Bone marrow (tissue), 2 donors: ENCODE data around the gene ZCCHC18.
A peak's percentile ranks its signal among the peaks of the same experiment; 100 is the strongest.
"Not testable (repeated sequence)": the region's sequence is repeated elsewhere in the genome, so short reads cannot be mapped to it uniquely, and the experiment has no call there.

Experiments
- DNase-seq, 2 donors: peaks; one replicate each; lab custom pipeline; 2025; lab: John Stamatoyannopoulos, UW

Gene ZCCHC18

DNA sequence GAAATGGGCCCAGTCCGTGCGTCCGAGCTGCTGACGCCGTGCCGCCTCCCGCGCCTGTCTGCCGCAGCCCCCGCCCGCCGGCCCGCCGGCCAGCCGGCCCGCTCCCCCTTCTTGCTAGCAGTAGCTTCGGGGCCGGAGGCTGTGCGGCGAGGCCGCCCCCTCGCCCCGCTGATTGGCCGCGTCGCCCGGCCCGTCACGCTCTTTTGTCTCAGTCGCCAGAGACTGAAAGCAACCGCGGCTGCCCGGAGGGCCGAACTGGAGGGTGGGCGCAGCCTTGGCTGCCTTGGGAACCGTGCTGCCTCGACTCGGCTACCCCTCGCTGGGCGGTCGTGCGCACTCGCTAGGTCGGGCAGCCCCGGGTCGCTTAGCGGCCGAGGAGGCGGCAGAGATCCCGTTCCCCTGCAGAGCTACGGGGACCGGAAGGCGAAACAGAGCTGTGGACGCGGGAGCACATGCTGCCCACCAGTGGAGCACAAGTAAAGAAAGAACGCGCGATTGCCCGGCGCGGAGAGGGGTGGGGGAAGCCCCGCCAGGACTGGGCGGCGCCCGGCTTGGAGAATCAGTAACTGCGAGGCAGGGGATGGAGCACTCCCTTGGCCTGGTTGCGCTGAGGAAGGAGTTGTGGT lies at the start of gene ZCCHC18:
Gene ZCCHC18, plus strand, starts transcription at position 198 of the 626 bp plus-strand sequence. CDS start 1,589 bp downstream, outside the sequence.
- no peak for DNase-seq

DNA sequence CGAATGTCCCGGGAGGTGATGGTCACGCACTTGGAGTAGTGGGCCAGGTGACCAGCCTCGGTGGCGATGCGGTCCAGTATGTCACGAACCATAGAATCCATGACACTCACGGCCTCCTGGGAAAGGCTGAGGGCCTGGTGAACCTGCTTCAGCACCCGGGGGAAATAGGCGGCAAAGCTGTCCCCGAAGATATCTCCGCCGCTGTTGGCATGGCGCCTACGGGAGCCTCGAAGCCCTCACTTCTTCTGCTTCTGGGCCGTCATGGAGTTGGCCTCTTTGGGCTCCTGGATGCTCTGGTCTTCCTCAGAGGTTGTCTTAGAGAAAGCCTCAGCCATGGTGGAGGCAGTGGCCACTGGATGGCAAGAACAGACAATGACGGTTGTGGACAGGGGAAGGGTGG lies 49.7 kb upstream of the ZCCHC18 start:
- not testable (repeated sequence) for DNase-seq

DNA sequence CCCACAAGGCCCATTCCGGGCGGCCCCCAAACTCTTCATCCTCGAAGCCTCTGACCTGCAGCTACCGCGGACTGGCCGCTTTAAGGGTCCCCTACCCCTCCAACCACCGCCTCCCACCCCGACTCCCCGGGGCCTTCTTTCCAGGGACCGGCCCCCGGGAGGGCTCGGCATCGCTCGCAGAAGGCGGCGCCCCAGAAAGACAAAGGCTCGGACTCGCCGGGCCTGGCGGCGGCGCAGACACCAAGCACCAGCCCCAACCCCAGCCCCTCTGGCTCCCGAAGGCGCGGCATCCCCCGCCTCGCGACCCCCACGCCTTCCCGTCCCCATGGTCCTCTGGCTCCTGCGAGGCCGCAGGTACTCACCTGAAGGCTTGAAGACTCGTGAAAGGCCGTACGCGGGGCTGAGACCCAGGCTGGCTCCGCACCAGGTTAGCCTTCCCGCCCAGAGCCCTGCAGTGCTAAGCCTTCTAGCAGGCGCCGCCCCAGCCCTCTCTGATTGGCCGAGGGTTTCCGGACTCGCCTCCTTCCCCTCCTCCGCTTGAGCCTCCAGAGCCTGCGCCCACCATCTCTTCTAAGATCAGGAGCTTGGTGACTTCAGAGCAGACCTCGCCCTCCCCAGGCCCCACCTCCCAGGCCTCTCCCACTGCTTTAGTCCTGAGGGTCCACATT lies 36.4 kb upstream of the ZCCHC18 start, which contains the start of gene TMSB15C:
Gene TMSB15C, minus strand, starts transcription at position 459 of the 668 bp plus-strand sequence.
- DNase-seq: not testable (repeated sequence)

DNA sequence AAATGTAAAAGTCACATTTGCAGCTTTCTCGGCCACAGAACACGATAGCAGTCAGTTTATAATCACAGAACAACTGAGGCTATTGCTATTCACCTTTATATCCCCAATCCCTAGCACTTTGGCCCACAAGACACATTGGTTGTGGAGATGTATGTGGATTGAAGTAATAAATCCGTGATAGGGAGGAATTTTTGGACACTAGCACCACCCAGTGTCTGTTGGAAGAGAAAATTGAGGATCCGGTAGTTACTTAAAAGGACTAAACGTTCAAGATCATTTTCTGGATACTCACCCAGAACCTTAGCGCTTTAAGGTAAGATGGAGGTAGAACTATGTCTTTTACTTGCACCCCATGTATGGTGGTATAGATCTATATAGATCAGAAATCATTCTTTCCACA lies 34.5 kb upstream of the ZCCHC18 start:
- not testable (repeated sequence) for DNase-seq

DNA sequence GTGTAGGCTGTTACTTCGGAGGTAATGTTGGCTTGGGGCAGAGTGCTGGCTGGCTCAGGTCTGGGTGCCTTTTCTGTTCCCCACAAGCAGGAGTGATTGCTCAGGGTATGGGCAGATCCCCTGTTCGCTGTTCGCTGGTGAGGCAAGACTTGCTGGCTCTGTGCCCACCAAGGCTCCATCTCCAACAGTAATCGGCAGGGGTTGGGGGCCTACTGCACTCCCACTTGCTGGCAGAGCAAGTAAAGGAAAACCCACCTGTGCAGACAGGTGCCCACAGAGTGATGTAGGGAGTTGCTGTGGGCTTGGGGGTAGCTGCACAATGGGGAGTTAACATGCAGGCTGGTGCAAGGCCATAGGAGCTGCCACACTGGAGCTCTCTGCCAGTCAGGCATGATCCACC lies 28.3 kb upstream of the ZCCHC18 start:
- no peak for DNase-seq

DNA sequence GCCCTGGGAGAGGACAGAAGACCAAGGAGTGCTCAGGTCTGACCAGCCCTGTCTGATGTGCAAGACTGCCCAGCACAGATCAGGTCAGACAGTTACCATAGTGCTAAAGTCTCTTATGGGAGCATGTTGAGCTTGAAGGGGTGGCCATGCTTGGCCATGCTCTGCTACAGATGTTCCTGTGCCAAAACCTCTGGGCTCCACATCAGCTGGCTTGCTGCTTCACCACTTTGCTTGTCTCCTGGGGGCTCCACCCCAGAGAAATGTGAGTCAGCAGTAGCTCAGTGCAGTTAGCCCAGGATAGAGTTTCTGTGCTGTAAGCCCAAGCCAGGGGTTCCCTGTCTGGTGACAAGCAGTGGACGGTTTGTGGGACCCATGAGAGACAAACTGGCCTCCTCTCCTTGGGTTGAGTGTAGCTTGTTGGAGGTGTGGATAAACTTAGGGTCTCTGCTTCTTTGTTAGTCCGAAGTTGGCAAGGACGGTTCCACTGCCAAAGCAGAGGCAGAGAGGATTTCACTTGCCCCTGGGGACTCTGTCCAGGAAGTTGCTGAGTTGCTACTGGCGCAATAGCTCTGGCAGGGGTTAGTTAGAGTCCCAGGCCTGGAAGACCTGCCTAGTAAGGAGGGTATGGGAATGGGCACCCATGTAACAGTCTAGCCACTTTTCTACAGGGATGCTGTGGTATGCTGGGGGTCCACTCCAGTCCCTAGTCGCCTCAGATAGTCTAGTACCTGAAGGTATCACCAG lies 27.6 kb upstream of the ZCCHC18 start:
- DNase-seq: no peak

DNA sequence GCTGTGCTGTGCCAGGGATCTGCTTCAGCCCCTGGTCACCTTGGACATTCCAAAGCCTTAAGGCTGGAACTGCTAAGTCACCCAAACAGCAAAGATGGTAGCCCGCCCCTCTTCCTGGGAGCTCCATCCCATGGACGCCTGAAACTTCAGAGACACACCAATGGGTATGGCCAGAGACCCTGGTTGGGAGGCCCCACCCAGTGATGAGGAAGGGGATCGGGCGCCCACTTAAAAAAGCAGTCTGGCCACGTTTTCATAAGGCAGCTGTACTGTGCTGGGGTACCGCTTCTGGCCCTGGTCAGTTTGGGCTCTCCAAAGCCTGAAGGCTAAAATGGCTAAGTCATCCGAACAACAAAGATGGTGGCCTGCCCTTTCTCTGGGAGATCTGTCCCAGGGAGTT lies 26.8 kb upstream of the ZCCHC18 start:
- no peak for DNase-seq

DNA sequence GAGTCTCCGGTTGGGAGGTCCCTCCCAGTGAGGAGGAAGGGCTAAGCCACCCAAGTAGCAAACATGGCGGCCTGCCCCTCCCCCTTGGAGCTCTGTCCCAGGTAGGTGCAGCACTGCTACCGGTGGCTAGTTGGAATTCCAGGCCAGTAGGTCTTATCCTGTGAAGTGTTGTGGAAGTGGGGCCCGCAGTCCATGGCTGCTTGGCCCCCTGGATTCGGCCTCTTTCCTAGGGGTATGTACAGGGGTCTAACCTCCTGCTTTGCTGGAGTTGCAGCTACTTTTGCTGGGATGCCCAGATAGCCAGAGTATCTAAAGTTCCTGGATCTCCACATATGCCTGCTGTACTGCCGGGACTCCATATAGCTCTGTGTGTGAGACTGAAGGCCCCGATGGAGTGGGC lies 26.4 kb upstream of the ZCCHC18 start:
- DNase-seq: no peak

DNA sequence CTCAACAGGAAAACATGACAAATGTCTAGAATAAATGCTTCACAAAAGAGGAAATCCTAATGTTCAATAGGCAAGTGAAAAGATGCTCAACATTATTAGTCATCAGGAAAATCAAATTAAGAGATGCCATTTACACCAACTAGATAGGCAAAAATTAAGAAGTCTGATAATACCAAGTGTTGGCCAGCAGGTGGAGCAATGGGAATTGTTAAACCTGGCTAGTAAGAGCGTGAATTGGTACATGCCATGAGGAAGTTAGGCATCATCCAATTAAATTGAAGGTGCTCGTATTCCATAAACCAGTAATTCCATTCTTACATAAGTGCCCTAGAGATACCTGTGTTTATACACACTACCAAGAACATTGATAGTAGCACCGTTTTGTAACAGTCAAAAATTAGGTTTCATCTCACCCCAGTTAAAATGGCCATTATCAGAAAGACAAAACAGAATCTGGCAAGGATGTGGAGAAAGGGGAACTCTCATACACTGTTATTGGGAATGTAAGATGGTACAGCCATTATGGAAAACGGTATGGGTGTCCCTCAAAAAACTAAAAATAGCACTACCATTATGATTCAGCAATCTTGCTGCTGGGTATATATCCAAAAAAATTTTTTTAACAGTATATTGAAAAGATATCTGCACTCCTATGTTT lies 14.0 kb upstream of the ZCCHC18 start:
- peak in 1 of 2 donors; percentile 64 for DNase-seq

DNA sequence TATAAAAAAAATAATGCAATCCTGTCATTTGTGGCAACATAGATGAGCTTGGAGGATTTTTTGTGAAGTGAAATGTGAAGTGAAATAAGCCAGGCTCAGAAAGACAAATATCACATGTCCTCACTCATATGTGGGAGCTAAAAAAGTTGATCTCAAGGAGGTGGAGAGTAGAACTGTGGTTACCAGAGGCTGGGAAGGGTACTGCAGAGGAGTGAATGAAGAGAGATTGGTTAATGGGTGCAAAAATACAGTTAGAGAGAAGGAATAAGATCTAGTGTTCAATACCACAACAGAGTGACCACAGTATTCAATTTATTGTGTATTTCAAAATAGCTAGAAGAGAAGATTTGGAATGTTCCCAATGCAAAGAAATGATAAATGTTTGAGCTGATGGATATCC lies 13.4 kb upstream of the ZCCHC18 start:
- DNase-seq: no peak

DNA sequence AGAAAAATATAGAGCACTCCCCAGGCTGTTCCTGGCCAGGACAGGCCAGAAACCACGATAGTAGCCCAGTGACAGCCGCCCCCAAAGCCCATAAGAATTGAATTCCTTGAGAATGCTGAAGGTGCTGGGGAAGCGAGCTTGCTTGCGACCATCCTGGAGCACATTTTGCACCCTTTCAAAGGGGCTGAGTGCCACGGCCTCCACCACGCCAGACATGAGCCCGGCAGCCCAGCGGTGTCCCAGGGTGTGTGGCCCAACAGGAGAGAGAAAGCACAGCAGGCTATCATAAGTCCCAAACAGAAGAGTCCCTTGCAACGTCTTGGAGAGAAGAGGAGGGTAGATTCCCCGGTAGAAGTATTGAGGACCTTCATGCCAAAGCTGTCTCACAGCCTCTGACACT lies 7.6 kb upstream of the ZCCHC18 start:
- no peak for DNase-seq

DNA sequence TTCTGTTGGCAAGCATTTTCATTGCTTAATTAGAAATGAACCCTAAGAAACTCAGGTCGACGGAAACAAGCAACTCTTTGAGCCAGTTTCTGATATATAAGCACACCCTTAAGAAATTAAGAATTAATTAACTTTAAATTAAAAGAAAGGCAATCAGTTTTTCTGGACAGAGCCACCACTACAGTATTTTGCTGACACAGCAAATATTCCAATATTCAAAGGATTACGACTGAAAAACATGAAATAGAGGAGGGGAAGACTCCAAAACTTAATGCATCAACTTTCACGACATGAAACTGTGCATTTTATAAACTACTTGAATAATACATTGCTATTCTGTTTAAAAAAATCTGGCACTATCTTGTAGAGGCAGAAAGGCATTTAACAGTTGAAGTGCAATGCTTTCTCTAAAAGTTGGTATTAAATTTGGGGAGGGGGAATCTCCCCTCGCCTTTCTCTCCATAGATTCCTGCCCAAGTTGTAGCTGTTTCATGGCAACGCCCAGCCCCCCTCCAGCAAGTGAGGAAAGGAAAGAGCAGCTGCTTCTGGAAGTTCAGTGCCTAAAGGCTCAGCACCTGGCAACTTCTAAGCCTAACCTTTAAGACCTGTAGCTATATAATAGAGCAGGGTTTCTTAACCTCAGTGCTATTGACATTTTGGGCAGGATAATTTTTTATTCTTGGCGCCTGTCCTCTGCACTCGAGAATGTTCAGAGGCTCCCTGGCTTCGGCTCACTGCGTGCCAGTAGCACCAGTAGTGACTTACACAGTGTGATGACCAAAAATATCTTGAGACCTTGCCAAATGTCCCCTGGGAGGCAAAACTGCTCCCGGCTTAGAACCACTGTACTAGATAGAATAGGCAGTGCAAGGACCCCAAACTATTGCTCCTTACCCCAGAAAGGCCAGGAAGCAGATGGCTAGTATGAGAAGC lies 6.7 kb upstream of the ZCCHC18 start:
- no peak for DNase-seq

DNA sequence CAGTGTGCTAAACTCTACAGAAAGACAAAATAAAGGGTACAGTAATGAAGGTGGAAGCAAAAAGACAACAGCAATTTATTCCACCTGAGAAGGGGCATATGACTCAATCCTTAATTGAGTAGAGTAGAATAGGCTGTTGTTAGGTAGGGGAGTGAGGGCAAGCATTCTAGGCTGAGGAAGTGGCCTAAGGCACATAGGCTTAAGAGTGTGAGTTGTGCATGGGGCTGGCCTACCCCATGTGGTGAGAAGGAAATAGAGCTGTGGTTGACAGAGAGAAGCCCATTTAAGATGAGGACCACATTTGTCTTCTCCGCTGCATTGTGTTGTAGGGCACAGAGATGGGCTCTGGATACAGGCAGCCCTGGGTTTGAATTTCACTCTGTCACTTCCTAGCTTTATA lies 3.4 kb upstream of the ZCCHC18 start:
- DNase-seq: no peak

DNA sequence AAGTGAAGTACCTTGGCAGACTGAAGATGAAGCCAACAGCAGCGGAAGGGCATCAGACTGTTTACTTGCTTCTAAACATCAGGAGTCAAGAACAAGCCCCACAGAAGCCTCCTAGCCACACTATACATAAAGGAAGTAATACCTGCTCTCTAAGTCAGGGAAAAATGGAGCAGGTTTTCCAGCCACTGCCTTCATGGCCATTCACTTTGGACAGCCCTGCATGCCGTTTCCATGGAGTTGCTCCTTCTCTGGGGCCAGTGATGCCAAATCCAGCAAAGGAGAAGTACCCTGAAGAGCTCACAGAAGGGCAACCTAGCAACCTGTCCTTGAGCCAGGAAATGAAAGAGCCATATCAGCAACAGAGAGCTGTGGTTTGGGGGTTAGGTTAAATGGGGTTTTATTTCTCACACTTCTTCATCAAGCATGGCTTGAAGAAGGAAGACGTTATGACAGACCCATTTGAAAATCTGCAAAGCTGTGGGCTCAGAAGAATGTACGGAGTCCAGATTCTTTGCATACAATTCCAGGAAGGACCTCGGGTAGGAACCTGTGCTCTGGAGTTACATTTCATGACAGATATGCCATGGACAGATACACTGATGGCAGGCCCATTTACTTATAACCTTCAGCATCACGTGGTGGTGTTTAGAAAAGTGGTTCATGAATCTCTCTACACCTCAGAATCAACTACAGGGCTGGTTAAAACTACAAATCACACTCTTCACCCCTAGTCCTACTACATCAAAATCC lies 1.7 kb upstream of the ZCCHC18 start:
- DNase-seq: not testable (repeated sequence)

DNA sequence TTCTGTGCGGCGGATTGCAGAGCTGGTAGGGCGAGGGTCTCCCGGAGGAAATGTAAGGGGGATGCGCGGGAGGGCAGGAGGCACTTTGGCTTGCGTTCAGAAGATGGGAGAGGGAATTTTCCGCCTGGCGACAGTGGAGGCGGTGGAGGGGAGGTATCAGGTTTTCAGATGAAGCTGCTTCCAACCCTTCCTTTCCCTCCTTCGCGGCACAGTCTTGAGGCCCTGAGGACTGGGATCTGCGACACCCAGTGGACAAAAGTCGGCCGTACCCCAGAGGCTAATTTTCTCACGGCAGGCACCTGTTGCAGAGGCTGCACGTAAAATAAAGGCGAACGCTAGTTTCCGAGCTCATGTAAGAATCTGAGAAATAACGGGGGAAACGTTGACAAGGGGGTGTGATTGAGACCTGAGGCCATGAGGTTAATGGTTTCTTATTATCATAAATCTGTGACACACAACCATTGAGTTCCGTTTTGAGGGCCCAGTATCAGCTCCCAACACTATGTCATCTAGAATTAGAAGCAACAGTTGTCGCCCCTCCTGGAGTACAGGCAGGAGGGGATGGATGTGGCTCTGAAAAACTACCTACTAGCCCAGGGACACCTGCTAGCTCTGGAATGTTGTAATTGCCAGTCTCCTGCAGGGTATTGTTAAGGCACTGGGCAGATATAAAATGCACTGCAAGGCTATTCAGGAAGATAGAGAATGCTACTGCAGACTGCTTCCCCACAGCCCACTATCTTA lies 1.1 kb downstream of the ZCCHC18 start:
- peak in 1 of 2 donors; percentile 24 for DNase-seq

DNA sequence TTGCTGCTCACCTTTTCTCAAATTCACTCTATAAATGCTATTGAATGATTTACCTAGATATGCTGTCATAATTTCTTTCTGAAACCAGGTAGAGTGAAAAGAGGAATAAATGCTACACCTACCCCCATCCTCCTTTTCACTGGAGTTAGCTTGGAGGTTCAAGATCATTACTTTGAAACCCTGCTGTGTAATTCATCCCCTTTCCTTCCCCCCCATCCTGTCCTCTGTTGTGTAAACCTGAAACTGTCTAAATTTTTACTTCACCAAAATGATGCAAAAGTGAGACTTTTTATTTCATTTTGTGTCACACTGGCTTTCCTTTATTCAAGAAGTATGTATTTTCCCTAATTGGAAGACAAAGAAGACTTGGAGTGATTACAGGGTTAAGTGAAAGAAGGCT lies 5.4 kb downstream of the ZCCHC18 start:
- DNase-seq: no peak

DNA sequence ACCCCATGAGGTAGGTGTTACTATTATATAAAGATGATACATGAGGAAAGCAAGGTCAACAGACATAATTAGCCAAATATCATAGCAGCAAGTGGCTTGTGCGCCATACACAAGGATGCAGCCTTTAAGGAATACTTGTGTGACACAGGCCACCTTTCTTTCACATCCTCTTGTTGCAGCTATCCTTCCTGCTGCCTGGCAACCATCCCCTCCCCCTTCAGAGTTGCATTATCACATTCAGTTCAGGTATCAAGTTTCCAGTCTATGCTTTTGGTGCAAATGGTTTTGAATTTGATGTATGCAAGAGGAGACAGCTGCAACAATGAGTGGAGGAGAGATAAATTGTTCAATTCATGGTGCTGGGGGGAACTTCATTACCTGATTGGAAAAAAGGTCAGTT lies 6.4 kb downstream of the ZCCHC18 start:
- no peak for DNase-seq

DNA sequence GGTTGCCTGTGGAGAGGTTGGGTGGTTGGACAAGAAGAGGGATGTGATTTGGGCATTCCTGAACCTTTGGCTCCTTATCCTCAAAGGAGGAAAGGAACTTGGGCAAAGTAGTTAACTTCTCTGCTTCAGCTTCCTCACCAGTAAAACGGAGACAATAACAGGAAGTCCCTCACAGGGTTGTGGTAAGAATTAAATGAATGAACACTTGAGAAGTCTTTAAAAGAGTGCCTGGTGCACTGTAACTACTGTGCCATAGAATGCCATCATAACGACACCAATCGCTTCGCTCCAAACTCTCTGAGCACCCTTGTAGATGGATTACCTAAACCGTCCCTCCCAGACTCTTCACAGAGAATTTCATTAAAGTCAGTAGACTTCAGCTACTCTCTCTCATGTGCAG lies 10.5 kb downstream of the ZCCHC18 start:
- no peak for DNase-seq

DNA sequence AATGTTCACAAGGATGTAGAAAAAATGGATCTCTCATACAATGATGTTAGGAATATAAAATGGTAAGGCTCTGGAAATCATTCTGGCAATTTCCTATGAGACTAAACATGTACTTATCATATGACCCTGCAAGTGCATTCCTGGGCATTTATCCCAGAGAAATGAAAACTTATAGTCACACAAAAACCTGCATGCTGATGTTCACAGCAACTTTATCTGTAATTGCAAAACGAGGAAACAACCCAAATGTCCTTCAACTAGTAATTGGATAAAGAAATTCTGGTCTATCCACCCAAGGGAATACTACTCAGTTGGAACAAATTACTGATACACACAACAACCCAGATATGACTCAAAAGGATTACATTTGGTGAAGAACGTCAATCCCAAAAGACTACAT lies 14.5 kb downstream of the ZCCHC18 start:
- DNase-seq: no peak

DNA sequence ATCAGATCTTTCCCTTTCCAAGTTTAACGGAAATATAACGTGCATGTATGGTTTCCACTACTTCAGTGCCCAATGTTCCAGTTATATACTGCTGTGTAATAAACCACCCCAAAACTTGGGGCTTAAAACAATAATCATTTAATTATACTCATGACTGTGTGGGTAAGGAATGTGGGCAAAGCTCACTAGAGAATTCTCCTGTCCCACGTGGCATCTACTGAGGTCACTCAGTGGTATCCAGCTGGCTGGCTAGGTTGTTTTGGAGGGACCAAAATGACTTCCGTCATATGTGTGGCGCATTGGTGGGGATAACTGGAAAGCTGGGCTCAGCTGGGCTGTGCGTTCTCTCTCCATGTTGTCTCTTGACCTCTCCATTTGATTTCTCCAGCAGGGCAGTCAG lies 18.5 kb downstream of the ZCCHC18 start:
- no peak for DNase-seq
